ENCODE data around the gene CDC42EP3.
A peak's percentile ranks its signal among the peaks of the same experiment; 100 is the strongest.

Gene CDC42EP3

GRCh38 chr2:37633845-37634244 is 37.6 kb downstream of the CDC42EP3 start:
- DNase-seq: no peak

- DNase-seq: no peak
These were observed 38.2 kb downstream of the CDC42EP3 start for GRCh38 chr2:37633234-37633633.

GRCh38 chr2:37632310-37632709 is 39.1 kb downstream of the CDC42EP3 start:
- no peak for DNase-seq

- no peak for DNase-seq
These were observed 39.7 kb downstream of the CDC42EP3 start for GRCh38 chr2:37631698-37632097.

- no peak for DNase-seq
These were observed 40.1 kb downstream of the CDC42EP3 start for GRCh38 chr2:37631292-37631691.

- no peak for DNase-seq
These were observed 40.7 kb downstream of the CDC42EP3 start for GRCh38 chr2:37630776-37631175.

GRCh38 chr2:37630301-37630700 is 41.1 kb downstream of the CDC42EP3 start:
- DNase-seq: no peak

GRCh38 chr2:37629529-37629928 is 41.9 kb downstream of the CDC42EP3 start:
- no peak for DNase-seq

- no peak for DNase-seq
These were observed 43.7 kb downstream of the CDC42EP3 start for GRCh38 chr2:37627710-37628109.

GRCh38 chr2:37625796-37626571 is 45.5 kb downstream of the CDC42EP3 start:
- peak in 2 of 4 experiments; percentile 45 to 48 for DNase-seq

- no peak for DNase-seq
These were observed 46.3 kb downstream of the CDC42EP3 start for GRCh38 chr2:37625156-37625555.

GRCh38 chr2:37623971-37624900 is 47.2 kb downstream of the CDC42EP3 start:
- DNase-seq: no peak

- DNase-seq: no peak
These were observed 48.0 kb downstream of the CDC42EP3 start for GRCh38 chr2:37623406-37623805.

GRCh38 chr2:37622450-37623100 is 48.9 kb downstream of the CDC42EP3 start:
- no peak for DNase-seq

GRCh38 chr2:37621199-37621598 is 50.2 kb downstream of the CDC42EP3 start:
- DNase-seq: no peak

GRCh38 chr2:37619959-37620300 is 51.5 kb downstream of the CDC42EP3 start:
- DNase-seq: no peak

- DNase-seq: no peak
These were observed 52.0 kb downstream of the CDC42EP3 start for GRCh38 chr2:37619230-37619958.

GRCh38 chr2:37618326-37618725 is 53.1 kb downstream of the CDC42EP3 start:
- no peak for DNase-seq

- no peak for DNase-seq
These were observed 54.1 kb downstream of the CDC42EP3 start for GRCh38 chr2:37617119-37617892.

- no peak for DNase-seq
These were observed 54.8 kb downstream of the CDC42EP3 start for GRCh38 chr2:37616677-37617005.

- peak in 2 of 4 experiments; percentile 31 to 62 for DNase-seq
These were observed 55.4 kb downstream of the CDC42EP3 start for GRCh38 chr2:37615804-37616676.

Measured in activated CD4-positive, CD25-positive, alpha-beta regulatory T cell (primary cell).